EL (cell line): ENCODE measurements around the gene CPNE5.
A peak's percentile ranks its signal among the peaks of the same experiment; 100 is the strongest.

ENCODE experiments used
- DNase-seq: peaks from one replicate; pipeline ENCODE4 v3.0.0-alpha.2; 2016

Gene CPNE5

DNA sequence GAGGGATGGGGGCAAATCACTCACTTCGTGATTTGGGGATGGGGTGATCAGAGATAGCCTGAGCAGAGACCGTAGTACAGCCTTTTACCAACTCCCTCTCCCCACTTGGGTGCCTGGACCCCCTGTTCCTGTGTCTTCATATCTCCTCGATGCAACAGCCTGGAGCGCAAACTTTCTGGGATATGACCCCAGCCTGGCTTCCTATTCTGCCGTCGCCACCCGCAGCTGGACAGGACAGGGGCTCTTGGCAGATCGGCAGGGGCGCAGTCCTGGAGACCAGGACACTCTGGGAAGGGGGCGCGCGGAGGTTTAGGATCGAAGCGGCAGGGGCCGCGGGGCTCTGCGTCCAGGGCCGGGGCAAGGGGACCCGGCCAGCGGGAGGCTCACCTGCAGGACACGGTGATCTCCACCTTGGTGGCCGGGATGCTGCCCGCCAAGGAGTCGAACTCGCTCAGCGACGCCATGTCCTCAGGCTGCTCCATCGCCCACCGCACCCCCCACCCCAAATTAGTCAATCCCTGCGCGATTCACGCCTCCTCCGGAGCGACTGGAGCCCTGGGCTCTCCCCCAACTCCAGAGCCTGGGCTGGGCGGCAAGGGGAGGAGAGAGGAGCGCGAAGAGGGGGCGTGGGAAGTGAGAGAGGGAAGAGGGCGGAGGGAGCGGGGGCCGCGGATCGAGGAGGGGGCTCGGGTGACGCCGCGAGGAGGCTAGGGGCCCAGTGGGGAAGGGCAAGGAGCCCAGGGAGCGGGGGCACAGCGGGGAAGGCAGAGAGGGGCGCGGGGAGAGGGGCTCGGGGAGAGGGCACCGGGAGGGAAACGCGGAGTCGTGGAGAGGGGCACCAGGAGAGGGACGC, at the start of gene CPNE5:
Gene CPNE5, minus strand, starts transcription at position 549 of the 853 bp plus-strand sequence. Its CDS starts 67 bp downstream, at position 482.
- no peak for DNase-seq

DNA sequence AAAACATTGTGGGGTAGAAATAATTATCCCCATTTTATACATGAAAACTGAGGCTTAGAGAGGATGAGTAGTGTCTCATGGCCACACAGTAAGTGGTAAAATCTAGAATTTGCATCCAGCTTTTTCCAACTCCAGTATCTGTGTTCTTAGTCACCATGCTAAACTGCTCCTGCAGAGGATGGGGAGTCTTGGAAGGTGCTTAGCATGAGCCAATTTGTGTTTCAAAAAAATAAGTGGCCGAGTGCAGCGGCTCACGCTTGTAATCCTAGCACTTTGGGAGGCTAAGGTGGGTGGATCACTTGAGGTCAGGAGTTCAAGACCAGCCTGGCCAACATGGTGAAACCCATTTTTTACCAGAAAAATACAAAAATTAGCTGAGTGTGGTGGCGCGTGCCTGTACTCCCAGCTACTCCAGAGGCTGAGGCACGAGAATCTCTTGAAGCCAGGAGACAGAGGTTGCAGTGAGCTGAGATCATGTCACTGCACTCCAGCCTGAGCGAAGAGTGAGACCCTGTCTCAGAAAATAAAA, 48.9 kb upstream of the CPNE5 start:
- DNase-seq = no peak

DNA sequence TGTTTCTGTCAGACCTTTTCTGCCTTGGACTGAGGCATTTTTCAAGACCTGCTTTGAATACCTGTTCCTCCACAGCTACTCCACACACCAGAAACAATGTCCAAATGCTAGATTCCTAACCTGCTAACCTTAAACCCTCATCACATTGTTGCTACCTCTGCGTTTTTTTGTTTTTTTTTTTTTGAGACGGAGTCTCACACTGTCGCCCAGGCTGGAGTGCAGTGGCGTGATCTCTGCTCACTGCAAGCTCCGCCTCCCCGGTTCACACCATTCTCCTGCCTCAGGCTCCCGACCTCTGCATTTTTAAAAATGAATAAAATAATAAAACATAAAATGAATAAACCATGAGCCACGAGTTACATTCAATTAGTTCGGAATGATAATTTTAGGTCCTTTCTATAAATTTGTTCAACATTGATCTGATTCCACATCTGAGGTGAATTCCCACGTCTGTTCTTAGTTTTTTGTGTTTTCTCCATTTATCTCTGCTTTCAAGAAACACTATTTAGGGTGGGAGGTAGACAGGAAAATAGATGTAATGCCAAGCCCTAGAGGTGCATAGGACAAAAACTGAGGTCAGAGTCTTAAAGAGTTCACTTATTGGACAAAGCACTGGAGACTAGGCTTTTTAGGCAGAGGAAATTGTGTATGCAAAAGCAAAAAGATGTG, 47.8 kb upstream of the CPNE5 start:
- no peak for DNase-seq

DNA sequence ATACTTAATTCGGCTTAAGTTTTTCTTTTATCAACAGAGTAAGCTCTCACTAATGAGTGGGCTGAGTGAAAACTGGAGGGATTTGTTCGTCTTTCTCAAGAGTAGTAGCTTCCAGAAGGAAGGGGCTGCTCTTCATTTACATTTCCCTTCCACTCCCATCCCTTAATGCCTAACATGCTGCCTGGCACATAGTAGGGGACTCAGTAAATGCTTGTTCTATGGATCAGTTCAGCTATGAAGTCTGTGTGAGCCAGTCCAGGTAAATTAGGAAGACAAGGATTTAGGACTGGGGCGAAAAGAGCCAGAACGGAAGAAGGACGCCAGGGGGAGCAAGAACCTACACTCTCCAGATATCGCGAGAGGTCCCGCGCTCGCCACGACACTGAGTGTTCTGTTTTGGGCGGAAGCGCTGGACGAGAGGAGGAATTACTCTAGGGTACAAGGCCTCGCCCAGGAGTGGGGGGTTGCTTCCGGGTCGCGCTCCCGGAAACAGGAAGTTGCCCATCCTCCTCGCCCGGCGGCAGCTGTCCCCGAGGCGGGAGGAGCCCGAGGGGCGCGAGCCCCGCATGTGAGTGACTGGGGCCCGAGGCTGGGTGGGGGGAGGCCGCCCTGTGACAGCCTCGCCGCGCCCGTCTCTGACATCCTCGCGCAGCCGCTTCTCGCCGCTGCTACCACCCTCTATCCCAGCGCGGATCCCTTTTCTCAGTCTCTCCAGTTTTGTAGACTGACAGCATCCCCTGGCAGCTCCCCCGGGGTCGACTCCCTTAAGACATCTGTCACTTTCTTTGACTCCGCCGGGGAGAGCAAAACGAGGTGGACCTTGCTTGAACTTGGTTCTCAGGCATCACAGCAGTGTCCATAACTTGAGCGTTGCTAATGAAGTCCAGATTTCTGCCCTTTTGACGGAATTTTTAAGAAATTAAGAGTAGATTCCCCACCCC, 46.5 kb upstream of the CPNE5 start, which contains the start of gene C6orf89:
Gene C6orf89, plus strand, starts transcription at position 492 of the 941 bp plus-strand sequence. CDS start 13,493 bp downstream, outside the sequence.
- DNase-seq = peak; percentile 98

DNA sequence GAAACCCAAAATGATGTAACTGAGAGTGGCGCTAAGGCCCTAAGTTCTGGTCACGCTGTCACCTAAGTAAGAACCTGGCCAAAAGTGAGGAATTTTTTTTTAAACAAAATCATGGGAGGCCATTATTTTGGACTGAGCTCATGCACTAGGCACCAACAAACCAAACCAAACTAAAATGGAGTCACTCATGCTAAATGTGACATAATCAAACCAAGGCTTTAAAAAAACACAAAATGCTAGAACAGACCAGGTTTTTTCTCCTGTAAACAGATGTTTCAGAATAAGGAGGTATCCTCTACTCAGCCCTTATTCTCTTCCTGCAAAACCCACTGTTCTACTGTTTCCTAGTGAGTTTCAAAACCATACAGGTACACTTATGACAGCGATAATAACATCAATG, 45.4 kb upstream of the CPNE5 start:
- DNase-seq = no peak

- no peak for DNase-seq
Measured at GRCh38 chr6:36875250-36875633, 36.0 kb upstream of the CPNE5 start.

DNA sequence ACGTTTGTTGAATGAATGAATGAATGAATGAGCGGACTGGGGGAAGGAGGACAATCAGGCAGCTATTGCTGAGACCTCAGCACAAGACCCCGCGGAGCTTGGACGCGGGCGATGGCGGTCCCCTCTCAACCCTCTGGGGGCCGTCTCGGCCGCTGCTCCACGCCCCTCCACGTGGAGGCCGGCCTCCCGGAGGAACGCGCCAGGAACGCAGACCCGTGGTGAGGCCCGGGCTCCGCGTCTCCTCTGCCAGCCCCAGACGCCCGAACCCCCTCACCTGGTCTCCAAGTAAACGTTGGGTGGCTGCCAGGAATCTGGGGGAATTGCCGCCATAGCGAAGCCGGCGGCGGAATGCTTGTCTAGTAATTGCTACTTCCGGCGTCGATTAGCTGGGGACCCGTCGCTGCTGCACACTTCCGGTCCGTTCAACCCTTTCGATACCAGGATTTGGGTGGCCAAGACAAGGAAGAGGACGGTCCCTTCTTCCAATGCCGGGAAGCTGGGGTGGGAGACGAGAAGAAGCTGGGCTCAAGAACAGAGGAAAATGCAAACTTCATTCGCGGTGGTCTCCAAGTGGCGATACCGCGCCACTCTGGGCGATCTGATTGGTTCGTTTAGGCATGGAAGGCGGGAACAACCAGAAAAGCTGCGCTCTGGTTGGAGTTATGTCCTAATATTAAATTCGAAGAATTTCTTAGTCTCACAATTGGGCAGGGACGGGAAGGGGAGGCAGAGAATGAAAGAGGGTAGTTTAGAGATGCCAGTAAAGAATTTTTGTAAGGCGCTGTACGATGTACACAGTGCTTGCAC, 35.4 kb upstream of the CPNE5 start, which contains the start of gene PPIL1:
Gene PPIL1, minus strand, starts transcription at position 361 of the 807 bp plus-strand sequence. Its CDS starts 31 bp downstream, at position 330.
- DNase-seq = peak; percentile 91

DNA sequence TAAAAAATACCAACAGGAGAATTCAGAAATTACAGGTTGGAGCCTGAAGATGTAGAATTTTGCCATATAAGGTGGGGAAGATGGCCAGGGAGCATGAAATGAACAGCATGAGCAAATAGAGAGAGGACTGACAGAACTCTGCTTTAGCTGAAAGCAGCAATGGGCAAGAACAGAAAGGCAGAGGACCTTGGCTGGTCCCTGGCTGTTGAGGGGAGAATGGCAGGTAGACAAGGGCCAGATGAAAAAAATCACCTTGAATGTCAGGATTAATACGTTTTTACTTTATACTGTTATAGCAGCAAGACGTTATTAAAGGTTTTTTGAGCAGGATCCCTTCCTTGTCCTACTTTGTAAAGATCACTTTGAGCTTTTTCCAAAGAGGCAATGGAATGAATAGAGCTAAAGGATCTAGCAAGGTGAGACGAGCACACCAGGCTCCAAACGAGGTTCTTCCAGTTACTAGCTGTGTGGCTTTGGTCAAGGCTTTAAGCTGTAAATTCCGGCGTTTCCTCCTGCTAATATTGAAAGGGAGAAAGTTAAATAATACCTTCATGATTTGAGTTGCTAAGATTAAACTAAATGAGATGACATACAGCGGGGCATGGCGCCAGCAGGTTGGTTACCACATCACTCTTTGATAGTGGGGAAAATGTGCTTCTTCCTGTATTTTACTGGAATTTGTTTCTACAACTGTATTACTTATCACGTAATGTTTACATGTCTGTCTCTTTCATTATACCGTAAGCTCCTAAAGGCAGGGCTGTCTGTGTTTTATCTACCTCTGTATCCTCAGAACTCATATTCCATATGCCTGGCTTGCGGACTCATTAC, 34.6 kb upstream of the CPNE5 start:
- DNase-seq = no peak

DNA sequence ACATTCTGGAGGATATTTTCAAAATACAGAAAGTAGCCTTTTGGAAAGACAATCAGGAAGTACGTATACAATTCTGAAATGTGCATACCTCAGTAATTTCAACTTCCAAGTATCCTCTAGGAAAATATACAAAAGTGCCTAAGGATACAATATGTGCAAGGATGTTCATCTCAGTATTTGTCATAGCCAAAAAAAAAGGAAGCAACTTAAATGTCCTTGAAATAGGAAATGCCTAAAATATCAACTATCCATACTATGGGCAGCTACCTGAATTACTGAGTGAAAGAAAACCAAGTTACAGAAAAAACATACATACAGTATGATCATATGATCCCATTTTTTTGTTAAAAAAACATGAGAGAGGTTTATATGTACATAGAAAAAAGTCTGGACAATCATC, 33.9 kb upstream of the CPNE5 start:
- no peak for DNase-seq

DNA sequence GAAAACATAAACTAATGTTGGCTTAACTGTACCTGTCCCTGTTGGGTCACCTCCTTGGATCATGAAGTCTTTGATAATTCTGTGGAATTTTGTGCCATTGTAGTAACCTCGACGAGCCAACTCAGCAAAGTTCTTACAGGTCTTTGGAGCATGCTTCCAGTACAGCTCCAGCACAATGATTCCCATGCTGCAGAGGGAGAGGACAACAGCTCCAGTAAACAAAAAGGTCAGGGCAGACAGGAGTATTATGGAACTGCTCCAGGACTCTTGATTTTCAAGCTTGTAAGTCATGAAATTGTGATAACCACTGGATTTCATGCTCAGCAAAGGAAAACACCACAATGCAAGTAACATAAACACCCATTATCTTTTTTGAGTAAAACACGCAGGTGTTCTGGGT, 32.4 kb upstream of the CPNE5 start:
- no peak for DNase-seq

- DNase-seq = no peak
Measured at GRCh38 chr6:36867471-36868224, 28.4 kb upstream of the CPNE5 start.

DNA sequence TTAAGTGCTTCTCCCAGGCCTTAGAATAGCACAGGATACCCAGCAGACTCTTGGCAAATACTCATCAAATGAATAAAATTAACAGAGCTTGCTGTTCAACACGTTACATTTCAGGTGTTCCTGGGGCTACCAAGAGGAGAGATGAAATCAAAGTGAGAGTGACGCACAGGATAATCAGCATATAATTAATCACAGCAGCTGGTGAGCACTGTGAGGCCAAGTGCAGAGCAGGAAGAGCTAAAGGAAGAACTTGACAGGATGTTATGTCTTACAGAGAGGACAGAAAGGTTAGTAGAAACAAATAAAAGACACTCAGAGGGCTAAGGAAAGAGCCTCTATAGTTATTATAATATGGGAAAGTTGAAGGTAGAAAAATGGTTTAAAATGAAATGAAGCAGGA, 26.6 kb upstream of the CPNE5 start:
- DNase-seq = no peak

GRCh38 chr6:36863670-36864540, 24.7 kb upstream of the CPNE5 start:
- no peak for DNase-seq

DNA sequence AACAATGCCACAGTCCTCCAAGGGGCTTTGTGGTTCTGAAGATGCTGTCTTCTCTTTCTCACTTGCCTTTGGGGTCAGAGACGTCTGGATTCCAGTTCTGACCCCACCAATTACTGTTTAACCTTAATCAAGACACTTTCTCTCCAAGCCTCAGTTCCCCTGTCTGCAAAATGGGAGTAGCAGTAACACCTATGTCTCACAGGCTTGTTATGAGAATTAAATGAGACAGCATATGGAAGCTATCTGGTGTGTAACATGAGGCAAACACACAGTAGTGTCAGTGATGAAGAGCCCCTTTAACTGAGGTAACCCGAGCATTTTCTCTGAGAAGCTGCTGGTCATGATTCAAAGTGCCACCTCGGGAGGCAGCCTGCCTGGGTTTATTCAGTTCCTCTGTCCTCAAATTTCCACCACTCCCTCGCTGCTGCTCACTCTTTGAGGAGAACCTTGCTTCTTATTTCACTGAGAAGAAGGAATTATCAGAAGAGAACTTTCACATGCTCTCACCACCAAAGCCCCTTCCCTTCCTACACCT, 23.7 kb upstream of the CPNE5 start:
- DNase-seq = no peak

GRCh38 chr6:36862164-36862847, 23.1 kb upstream of the CPNE5 start:
- no peak for DNase-seq

DNA sequence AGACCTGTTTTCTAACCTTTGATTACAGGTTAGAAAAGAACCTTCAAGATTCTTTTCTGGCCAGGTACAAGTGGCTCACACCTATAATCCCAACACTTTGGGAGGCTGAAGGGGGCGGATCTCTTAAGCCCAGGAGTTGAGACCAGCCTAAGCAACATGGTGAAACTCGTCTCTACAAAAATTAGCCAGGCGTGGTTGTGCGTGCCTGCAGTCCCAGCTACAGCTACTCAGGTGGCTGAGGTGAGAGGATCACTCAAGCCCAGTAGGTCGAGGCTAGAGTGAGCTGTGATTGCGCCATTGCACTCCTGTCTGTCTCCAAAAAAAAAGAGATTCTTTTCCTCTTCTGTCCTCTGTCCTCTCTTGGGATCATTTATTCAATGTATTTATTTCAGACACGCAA, 20.9 kb upstream of the CPNE5 start:
- DNase-seq = no peak

DNA sequence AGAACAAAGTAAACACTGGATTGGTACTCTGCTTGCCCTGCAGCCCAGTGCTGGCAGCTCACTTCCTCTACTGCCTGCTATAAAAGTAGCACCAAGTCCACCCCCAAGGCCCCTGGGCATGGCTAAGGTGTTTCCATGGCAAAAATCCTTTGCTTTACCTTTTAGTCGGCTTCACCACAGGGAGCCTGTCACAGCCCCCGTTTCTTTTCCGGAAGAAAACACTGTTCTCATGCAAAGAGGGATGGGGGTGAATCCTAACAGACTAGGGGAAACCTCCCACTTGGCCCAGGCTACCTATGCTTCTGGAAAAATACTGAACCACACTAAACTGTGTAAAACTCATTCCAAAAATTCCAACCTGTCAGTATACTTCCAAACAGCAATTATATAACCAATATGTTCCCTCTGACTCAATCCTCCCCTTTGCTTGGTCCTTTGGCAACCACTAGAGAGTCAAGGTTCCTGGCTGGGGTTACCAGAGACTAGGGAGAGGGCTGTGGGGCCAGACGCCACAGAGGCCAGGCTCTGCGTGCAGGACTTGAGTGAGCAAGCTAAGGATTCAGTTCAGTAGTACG, 19.2 kb upstream of the CPNE5 start:
- peak; percentile 52 for DNase-seq

DNA sequence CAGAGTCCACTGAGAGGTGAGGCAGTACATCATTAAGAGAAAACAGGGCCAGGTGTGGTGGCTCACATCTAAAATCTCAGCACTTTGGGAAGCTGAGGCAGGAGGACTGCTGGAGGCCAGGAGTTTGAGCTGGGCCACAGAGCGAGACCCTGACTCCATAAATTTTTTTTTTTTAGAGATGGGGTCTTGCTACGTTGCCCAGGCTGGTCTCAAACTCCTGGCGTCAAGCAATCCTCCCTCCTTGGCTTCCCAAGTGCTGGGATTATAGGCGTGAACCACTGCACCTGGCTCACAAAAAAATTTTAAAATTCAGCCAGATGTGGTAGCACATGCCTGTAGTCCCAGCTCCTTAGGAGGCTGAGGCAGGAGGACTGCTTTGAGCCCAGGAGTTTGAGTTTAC, 18.1 kb upstream of the CPNE5 start:
- DNase-seq = no peak
